Right lobe of liver (tissue), 6 donors: ENCODE measurements around the gene KIRREL3. TPM values are rescaled to one million over a fixed set of nuclear protein-coding genes. Genes with fewer than 3 reads are reported as not detected.

Experiments
- ATAC-seq, 4 donors: fragments of 200-7000 bp; cut with Tn5 transposase; one replicate each; pipeline ENCODE4 v1.9.1; 2020; ENCODE audit warnings: mild to moderate bottlenecking in 4 of 4, moderate library complexity in 4 of 4
- DNase-seq, 3 donors: peaks; one replicate each; pipeline ENCODE4 v3.0.0-alpha.2; 2020
- H3K27ac ChIP-seq, 3 donors: fragments of 200-600 bp; one replicate each; pipeline ENCODE4 v1.8.0; 2022
- H3K27me3 ChIP-seq, 2 donors: fragments of 200-600 bp; one replicate each; pipeline ENCODE4 v1.8.0; 2022
- H3K36me3 ChIP-seq, 4 donors: fragments of 200-600 bp; sonication (generic) in 1 of 4; one replicate each; pipeline versions ENCODE4 v1.5.1 to v1.8.0; 2017 to 2022; ENCODE audit warnings: control low read depth in 1 of 4
- H3K4me1 ChIP-seq, 4 donors: fragments of 200-600 bp; sonication (generic) in 1 of 4; one replicate each; pipeline versions ENCODE4 v1.5.1 to v1.8.0; 2017 to 2022; ENCODE audit warnings: control low read depth in 1 of 4
- H3K4me3 ChIP-seq, 3 donors: fragments of 200-600 bp; one replicate each; pipeline ENCODE4 v1.8.0; 2022
- H3K9me3 ChIP-seq, 4 donors: fragments of 200-600 bp; sonication (generic) in 1 of 4; one replicate each; pipeline versions ENCODE4 v1.5.1 to v1.8.0; 2017 to 2022; ENCODE audit warnings: control low read depth in 1 of 4
- POLR2A ChIP-seq: fragments of 450-650 bp; IDR thresholded peaks from one replicate; pipeline ENCODE4 v1.6.1; 2017; ENCODE audit warnings: antibody characterized with exemption, mild to moderate bottlenecking
- WGBS: methylation state at CpG from one replicate; pipeline ENCODE4 v1.1.6; 2018; ENCODE audit warnings: low coverage, low lambda C conversion rate; ENCODE audit not compliant: insufficient coverage; ENCODE audit errors: missing lambda C conversion rate; 5-methylcytosine and 5-hydroxymethylcytosine counted together
- intact Hi-C, 2 donors: fragments of 100-400 bp; cut with DNase I; formaldehyde crosslinking; loops; one replicate each; pipeline versions ENCODE4 v1.11.2 to v1.14.1; 2022
- total RNA-seq, 6 experiments: library from RNA; depleted of rRNA in 2 of 6; stranded (reverse); fragments of >200 nt in 2 of 6; fragmentation: NEBNext Ultra II Directional in 3 of 6; extraction: Animal tissue kit (Norgen Biotek cat#: 25700) in 3 of 6; gene quantifications; one replicate each; pipeline versions ENCODE4 v1.1.0 to v1.2.4, GENCODE V29; 2016 to 2023
- TF ChIP-seq, protein P1 (sequence below), 4 donors: fragments of 200-600 bp in 3 of 4; fragments of 450-650 bp in 1 of 4; IDR thresholded peaks; one replicate each; pipeline versions ENCODE4 v1.5.1 to v1.8.0; 2016 to 2022; ENCODE audit warnings: antibody characterized with exemption in 4 of 4, mild to moderate bottlenecking in 2 of 4
- donor health status: DM: no; HTN: yes; CAD: no.
- donor health status: DM: no; HTN: no; CAD: no.
- donor health status: DM: no; HTN: no; CAD: no.
- donor health status: DM: no; HTN: yes; CAD: no.
- donor health status: DM: no; HTN: yes; CAD: no.

The KIRREL3 gene
- total RNA-seq, 6 experiments from 2014 or later, result not detected

DNA sequence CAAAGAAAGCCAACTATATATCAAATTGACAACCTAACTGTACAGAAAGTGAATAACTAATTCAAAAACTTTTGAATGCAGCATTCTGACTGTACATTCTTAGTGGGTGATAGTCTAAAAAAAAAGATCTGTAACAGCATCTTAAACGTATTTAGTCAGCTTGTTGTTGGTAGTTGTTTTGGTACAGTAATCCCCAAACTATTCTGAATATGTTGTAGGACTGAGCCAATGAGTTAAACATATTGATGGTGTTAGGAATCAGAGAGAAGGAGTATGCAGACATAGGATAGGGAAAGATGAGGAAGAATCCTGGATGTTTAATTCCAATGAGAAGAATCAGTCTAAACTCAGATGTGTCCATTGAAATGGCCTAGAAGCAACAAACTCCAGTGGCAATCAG is 41.9 kb upstream of the KIRREL3 start:
- intact Hi-C loops, result no loop called here
- H3K27me3 ChIP-seq, result no peaks in the 10 kb centered on the region
- H3K36me3 ChIP-seq, result no peaks in the 10 kb centered on the region
- H3K9me3 ChIP-seq, result no peaks in the 10 kb centered on the region
- no peak for ATAC-seq
- 62% methylated on average over 1 of the region's 1 CpG for WGBS
- H3K4me1 ChIP-seq, result peaks cover 0 to 6% (median 3%) of the 10 kb centered on the region in 4 donors
- no peak for DNase-seq
- H3K4me3 ChIP-seq, result no peak overlapping the region
- no peak for TF ChIP-seq POLR2A
- TF ChIP-seq, protein P1, sequence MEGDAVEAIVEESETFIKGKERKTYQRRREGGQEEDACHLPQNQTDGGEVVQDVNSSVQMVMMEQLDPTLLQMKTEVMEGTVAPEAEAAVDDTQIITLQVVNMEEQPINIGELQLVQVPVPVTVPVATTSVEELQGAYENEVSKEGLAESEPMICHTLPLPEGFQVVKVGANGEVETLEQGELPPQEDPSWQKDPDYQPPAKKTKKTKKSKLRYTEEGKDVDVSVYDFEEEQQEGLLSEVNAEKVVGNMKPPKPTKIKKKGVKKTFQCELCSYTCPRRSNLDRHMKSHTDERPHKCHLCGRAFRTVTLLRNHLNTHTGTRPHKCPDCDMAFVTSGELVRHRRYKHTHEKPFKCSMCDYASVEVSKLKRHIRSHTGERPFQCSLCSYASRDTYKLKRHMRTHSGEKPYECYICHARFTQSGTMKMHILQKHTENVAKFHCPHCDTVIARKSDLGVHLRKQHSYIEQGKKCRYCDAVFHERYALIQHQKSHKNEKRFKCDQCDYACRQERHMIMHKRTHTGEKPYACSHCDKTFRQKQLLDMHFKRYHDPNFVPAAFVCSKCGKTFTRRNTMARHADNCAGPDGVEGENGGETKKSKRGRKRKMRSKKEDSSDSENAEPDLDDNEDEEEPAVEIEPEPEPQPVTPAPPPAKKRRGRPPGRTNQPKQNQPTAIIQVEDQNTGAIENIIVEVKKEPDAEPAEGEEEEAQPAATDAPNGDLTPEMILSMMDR (IDR thresholded peaks at IDR 0.05), result no peak
- H3K27ac ChIP-seq, result no peak overlapping the region

DNA sequence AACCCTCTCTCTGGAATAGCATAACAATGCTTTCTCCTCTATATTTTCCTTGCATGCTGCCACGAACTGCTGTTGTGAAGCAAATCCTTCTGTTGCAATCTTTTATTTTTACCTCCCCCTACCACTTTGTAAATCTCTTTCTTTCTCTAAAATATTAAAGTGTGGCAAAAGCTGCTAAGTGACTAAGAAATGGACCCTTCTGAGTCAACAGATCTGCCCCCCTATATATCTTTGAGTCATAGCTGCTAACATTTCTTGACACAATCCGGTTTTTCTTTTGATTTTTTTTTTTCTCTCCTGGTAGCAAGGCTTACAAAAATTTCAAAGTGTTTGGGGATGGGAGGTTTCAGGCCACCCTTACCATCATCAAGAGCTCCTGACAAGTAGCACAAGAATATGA is 39.0 kb upstream of the KIRREL3 start:
- H3K9me3 ChIP-seq, result no peaks in the 10 kb centered on the region
- H3K27ac ChIP-seq, result no peak overlapping the region
- ATAC-seq (no peak), DNase-seq (no peak)
- no peak overlapping the region for H3K4me3 ChIP-seq
- TF ChIP-seq POLR2A, result no peak
- TF ChIP-seq, protein P1 (IDR thresholded peaks at IDR 0.05), result no peak
- no peaks in the 10 kb centered on the region for H3K36me3 ChIP-seq
- no peaks in the 10 kb centered on the region for H3K27me3 ChIP-seq
- 52% methylated on average over 2 of the region's 2 CpGs for WGBS
- intact Hi-C loops, result no loop called here
- H3K4me1 ChIP-seq, result peaks cover 0 to 17% (median 7%) of the 10 kb centered on the region in 4 donors

DNA sequence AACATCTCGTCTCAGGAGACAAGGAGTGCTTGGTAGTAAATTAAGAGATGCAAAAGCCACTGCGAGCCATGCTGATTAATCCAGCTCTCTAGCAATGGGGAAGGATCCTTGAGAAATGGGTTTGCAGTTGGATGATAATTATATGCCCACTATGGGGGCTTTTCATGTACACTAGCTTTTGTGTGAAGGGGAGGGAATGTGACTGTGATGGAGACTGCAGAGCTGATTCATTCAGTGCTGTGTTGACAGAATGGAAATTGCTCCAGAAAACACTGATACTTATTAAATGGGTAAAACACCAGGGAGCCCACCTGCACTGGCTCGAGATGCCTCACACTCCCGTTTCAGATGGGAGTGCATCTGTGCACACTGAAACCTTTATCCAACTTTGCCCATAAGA is 37.0 kb upstream of the KIRREL3 start:
- TF ChIP-seq POLR2A, result no peak
- TF ChIP-seq, protein P1 (IDR thresholded peaks at IDR 0.05), result no peak
- intact Hi-C loops, result no loop called here
- no peak for ATAC-seq
- Histone ChIP-seq H3K4me3 (no peak overlapping the region), H3K9me3 (no peaks in the 10 kb centered on the region), H3K4me1 (peaks cover 0 to 17% (median 7%) of the 10 kb centered on the region in 4 donors), H3K27me3 (no peaks in the 10 kb centered on the region), H3K36me3 (no peaks in the 10 kb centered on the region), H3K27ac (no peak overlapping the region)
- whole genome bisulfite sequencing, result 72% methylated on average over 4 of the region's 4 CpGs
- no peak for DNase-seq

DNA sequence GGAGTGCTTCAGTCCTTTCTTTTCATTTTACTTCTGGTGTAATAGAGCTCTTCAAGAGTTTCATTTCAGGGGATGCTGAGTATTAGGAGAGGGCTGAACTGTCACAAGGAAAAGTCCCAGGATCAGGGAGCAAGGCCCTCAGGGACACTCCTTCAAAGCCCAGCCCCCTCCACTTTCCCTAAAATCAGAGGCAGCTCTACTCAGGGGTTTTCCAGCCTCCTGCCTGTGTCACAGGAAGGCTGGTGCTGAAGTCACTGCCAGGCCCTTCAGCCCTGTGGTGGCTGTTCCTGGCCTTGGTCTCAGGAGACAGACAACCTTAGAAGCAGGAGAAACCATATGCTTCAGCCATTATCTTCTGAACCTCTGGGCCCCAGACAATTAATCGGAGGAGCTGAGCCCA is 36.4 kb upstream of the KIRREL3 start:
- Histone ChIP-seq H3K27ac (no peak overlapping the region), H3K36me3 (no peaks in the 10 kb centered on the region), H3K27me3 (no peaks in the 10 kb centered on the region), H3K4me1 (peaks cover 0 to 17% (median 7%) of the 10 kb centered on the region in 4 donors), H3K4me3 (no peak overlapping the region), H3K9me3 (no peaks in the 10 kb centered on the region)
- ATAC-seq, result peak in 1 of 4 donors; percentile 84
- no peak for TF ChIP-seq POLR2A
- TF ChIP-seq, protein P1 (IDR thresholded peaks at IDR 0.05), result no peak
- WGBS, result no CpG with 5 or more reads among the region's 1 CpG
- intact Hi-C loops, result no loop called here
- DNase-seq, result no peak

DNA sequence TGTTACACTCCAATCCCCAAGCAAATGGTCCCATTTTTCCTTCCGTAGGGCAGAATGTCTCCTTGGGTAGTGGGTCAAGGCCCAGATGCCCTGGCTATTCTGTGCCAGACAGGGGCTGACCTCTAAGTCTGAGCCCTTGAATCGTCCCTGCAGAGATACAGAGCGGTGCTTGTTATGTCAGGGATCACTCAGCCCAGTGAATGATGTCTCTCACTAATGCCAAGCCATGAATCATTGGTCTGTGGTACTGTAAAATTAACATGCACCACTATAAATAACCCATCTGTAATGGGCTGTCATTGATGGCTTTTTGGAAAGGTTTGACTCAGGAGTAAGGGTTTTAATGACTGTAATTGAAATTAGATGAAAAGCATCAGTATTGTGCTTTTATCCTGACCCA is 35.3 kb upstream of the KIRREL3 start:
- WGBS, result 71% methylated on average over 3 of the region's 3 CpGs
- Histone ChIP-seq H3K36me3 (no peaks in the 10 kb centered on the region), H3K4me3 (no peak overlapping the region), H3K9me3 (no peaks in the 10 kb centered on the region), H3K4me1 (peaks cover 0 to 17% (median 7%) of the 10 kb centered on the region in 4 donors), H3K27me3 (no peaks in the 10 kb centered on the region), H3K27ac (no peak overlapping the region)
- DNase-seq (no peak), ATAC-seq (no peak)
- TF ChIP-seq, protein P1 (IDR thresholded peaks at IDR 0.05), result no peak
- TF ChIP-seq POLR2A, result no peak
- intact Hi-C loops, result no loop called here
